A549 (cell line): ENCODE results near the gene ERCC2. TPM values are rescaled to one million over a fixed set of nuclear protein-coding genes. Genes with fewer than 3 reads are reported as not detected.

Source experiments
- ATAC-seq, 2 experiments: fragments of 200-7000 bp in 1 of 2; fragments of >200 bp in 1 of 2; cut with Nextera tagmentation in 1 of 2; cut with Tn5 transposase in 1 of 2; 3 replicates each; pipeline versions ENCODE4 v1.8.0 to v1.9.1; 2018 to 2020; ENCODE audit warnings: mild to moderate bottlenecking in 1 of 2, moderate library complexity in 1 of 2
- CTCF ChIA-PET: fragments of 300-600 bp; sonication (Branson Sonifier 250); formaldehyde crosslinking; extraction: SDS; loops from one replicate; lab custom pipeline; 2021; ENCODE audit warnings: antibody characterized with exemption, inconsistent platforms; lab: Yijun Ruan, JAX
- POLR2A ChIA-PET: fragments of 350-600 bp; formaldehyde crosslinking; extraction: SDS; loops from one replicate; lab custom pipeline; 2021; ENCODE audit warnings: antibody characterized with exemption, inconsistent platforms; lab: Yijun Ruan, JAX
- DNase-seq, 2 experiments: peaks; one replicate each; pipeline versions ENCODE4 v3.0.0 to v3.0.0-alpha.2; 2011 to 2016; ENCODE audit warnings: low read depth in 1 of 2, low spot score in 1 of 2
- FAIRE-seq: peaks from 2 replicates; lab custom pipeline; 2011; peaks lifted over from hg19 to GRCh38; lab: Jason Lieb, UNC
- H3K27ac ChIP-seq, 2 experiments: fragments of >200 bp; sonication (Bioruptor Twin); formaldehyde crosslinking; 3 replicates each; pipeline ENCODE4 v1.5.1; 2016 to 2017
- H3K4me1 ChIP-seq: fragments of >200 bp; sonication (Bioruptor Twin); formaldehyde crosslinking; 3 replicates; pipeline ENCODE4 v1.6.1; 2016
- H3K4me2 ChIP-seq: fragments of >200 bp; sonication (Bioruptor Twin); formaldehyde crosslinking; 3 replicates; pipeline ENCODE4 v1.6.1; 2016
- H3K4me3 ChIP-seq: fragments of >200 bp; sonication (Bioruptor Twin); formaldehyde crosslinking; 3 replicates; pipeline ENCODE4 v1.5.1; 2016
- H3K9me3 ChIP-seq: fragments of >200 bp; sonication (Bioruptor Twin); formaldehyde crosslinking; 3 replicates; pipeline ENCODE4 v1.6.1; 2016
- BHLHE40 ChIP-seq: IDR thresholded peaks from 2 replicates; pipeline ENCODE4 v1.6.1; 2012; ENCODE audit warnings: low read depth, low read length, inconsistent platforms
- E2F6 ChIP-seq: IDR thresholded peaks from 2 replicates; pipeline ENCODE4 v1.6.1; 2012; ENCODE audit warnings: low read depth, borderline replicate concordance
- EHMT2 ChIP-seq: fragments of 200-600 bp; sonication (generic); IDR thresholded peaks from 2 replicates; pipeline ENCODE4 v1.6.1; 2016; ENCODE audit warnings: antibody characterized with exemption, low read depth, mild to moderate bottlenecking, moderate library complexity
- ELK1 ChIP-seq: fragments of 150-350 bp; IDR thresholded peaks from 2 replicates; pipeline ENCODE4 v1.6.1; 2014; ENCODE audit warnings: low read depth, mild to moderate bottlenecking, low read length
- HDAC2 ChIP-seq: fragments of 200-600 bp; sonication (generic); IDR thresholded peaks from 2 replicates; pipeline ENCODE4 v1.6.1; 2016
- HOXB5 ChIP-seq: fragments of 250-450 bp; sonication (Bioruptor Pico); IDR thresholded peaks from 2 replicates; pipeline ENCODE4 v1.5.0; 2020; ENCODE audit warnings: mild to moderate bottlenecking, moderate library complexity
- JUNB ChIP-seq: fragments of >200 bp; sonication (Bioruptor Twin); formaldehyde crosslinking; IDR thresholded peaks from 2 replicates; pipeline ENCODE4 v1.6.1; 2016
- MAFK ChIP-seq: fragments of 450-650 bp; IDR thresholded peaks from 2 replicates; pipeline ENCODE4 v1.6.1; 2014; ENCODE audit not compliant: partially characterized antibody
- MAX ChIP-seq: IDR thresholded peaks from 2 replicates; pipeline ENCODE4 v1.6.1; 2012
- MYC ChIP-seq: IDR thresholded peaks from 2 replicates; pipeline ENCODE4 v1.6.1; 2012; ENCODE audit warnings: mild to moderate bottlenecking, inconsistent platforms, low read length, improper control_type of control experiment, borderline replicate concordance
- NFE2L2 ChIP-seq: fragments of 150-350 bp; conservative IDR thresholded peaks from 2 replicates; pipeline ENCODE4 v1.6.1; 2014; ENCODE audit warnings: low read length
- PHF8 ChIP-seq: fragments of 200-600 bp; sonication (generic); IDR thresholded peaks from 2 replicates; pipeline ENCODE4 v1.6.1; 2016; ENCODE audit warnings: low read depth, mild to moderate bottlenecking, antibody characterized with exemption, moderate library complexity, borderline replicate concordance
- RARB ChIP-seq: fragments of 250-450 bp; sonication (Bioruptor Pico); IDR thresholded peaks from 2 replicates; pipeline ENCODE4 v1.8.0; 2021; ENCODE audit warnings: mild to moderate bottlenecking, moderate library complexity
- REST ChIP-seq: fragments of 200-600 bp; sonication (generic); IDR thresholded peaks from 2 replicates; pipeline ENCODE4 v1.6.1; 2016; ENCODE audit warnings: antibody characterized with exemption, mild to moderate bottlenecking, moderate library complexity
- RFX5 ChIP-seq: fragments of 450-650 bp; IDR thresholded peaks from 2 replicates; pipeline ENCODE4 v1.7.1; 2014; ENCODE audit warnings: antibody characterized with exemption, mild to moderate bottlenecking, moderate library complexity
- SREBF2 ChIP-seq: fragments of 450-650 bp; IDR thresholded peaks from 2 replicates; pipeline ENCODE4 v1.6.1; 2014; ENCODE audit warnings: mild to moderate bottlenecking, moderate library complexity
- TFCP2L1 ChIP-seq: fragments of 250-450 bp; sonication (Bioruptor Pico); IDR thresholded peaks from 2 replicates; pipeline ENCODE4 v1.5.0; 2021; ENCODE audit warnings: mild to moderate bottlenecking
- USF2 ChIP-seq: fragments of 450-650 bp; IDR thresholded peaks from 2 replicates; pipeline ENCODE4 v1.6.1; 2014; ENCODE audit warnings: antibody characterized with exemption
- ZNF302 ChIP-seq: fragments of 250-450 bp; sonication (Bioruptor Pico); IDR thresholded peaks from 2 replicates; pipeline ENCODE4 v1.9.0; 2021; ENCODE audit warnings: inconsistent platforms, mild to moderate bottlenecking, moderate library complexity
- ZSCAN20 ChIP-seq: fragments of 250-450 bp; sonication (Bioruptor Pico); IDR thresholded peaks from 2 replicates; pipeline ENCODE4 v1.8.0; 2022; ENCODE audit warnings: mild to moderate bottlenecking, moderate library complexity
- WGBS: methylation state at CpG from one replicate; pipeline ENCODE4 v1.1.6; 2017; ENCODE audit errors: missing lambda C conversion rate; 5-methylcytosine and 5-hydroxymethylcytosine counted together
- polyA plus RNA-seq, 4 experiments: library from polyadenylated mRNA; depleted of rRNA in 3 of 4; stranded (reverse); fragments of >200 nt; fragmentation: RNase III in 1 of 4; extraction: RNeasy Plus Mini Kit Qiagen cat#74134 plus additional on column Dnase treatment in 1 of 4; gene quantifications; 2 replicates in 3 of 4; 3 replicates in 1 of 4; pipeline ENCODE4 v1.2.3, GENCODE V29; 2011 to 2017
- TF ChIP-seq, protein P1 (sequence below): fragments of 250-450 bp; sonication (Bioruptor Pico); IDR thresholded peaks from 2 replicates; pipeline ENCODE4 v1.5.0; 2020; ENCODE audit warnings: low read depth, mild to moderate bottlenecking, moderate library complexity

The ERCC2 gene
- polyA plus RNA-seq, 2 of the 4 experiments (the other 2 are of a cell fraction): 12.9 to 19.8 TPM

- H3K4me1 ChIP-seq: no peaks in the 10 kb centered on the region
- H3K9me3 ChIP-seq: no peaks in the 10 kb centered on the region
- DNase-seq: no peak
- TF ChIP-seq ZNF302 (CRISPR knock-in tag) (no peak), E2F6 (no peak), EHMT2 (no peak), RARB (CRISPR knock-in tag) (no peak), PHF8 (no peak), JUNB (no peak), ELK1 (no peak), BHLHE40 (no peak)
- TF ChIP-seq, protein P1, sequence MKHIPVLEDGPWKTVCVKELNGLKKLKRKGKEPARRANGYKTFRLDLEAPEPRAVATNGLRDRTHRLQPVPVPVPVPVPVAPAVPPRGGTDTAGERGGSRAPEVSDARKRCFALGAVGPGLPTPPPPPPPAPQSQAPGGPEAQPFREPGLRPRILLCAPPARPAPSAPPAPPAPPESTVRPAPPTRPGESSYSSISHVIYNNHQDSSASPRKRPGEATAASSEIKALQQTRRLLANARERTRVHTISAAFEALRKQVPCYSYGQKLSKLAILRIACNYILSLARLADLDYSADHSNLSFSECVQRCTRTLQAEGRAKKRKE (CRISPR knock-in tag): no peak
- ChIA-PET POLR2A (no interaction called here), CTCF (interaction anchor here (0.6 to 2.0 kb wide), 3 partner anchors 8 to 86 kb away, joined by 3 to 5 read pairs (median 4); no protein-coding TSS in a partner anchor)
- no peak overlapping the region for H3K4me2 ChIP-seq
- H3K4me3 ChIP-seq: no peak overlapping the region
- WGBS: 48% methylated on average over 2 of the region's 27 CpGs
- no peak for ATAC-seq
- no peak overlapping the region for H3K27ac ChIP-seq
- FAIRE-seq: no peak
These were observed 23.9 kb downstream of the ERCC2 start for GRCh38 chr19:45346449-45346848.

- no peak for DNase-seq
- H3K27ac ChIP-seq: no peak overlapping the region
- H3K9me3 ChIP-seq: no peaks in the 10 kb centered on the region
- no peak for ATAC-seq
- H3K4me1 ChIP-seq: no peaks in the 10 kb centered on the region
- CTCF ChIA-PET: interaction anchor here (1.2 to 2.0 kb wide), 4 partner anchors 7 to 140 kb away, joined by 3 to 5 read pairs (median 4); no protein-coding TSS in a partner anchor
- H3K4me3 ChIP-seq: no peak overlapping the region
- H3K4me2 ChIP-seq: no peak overlapping the region
- 84% methylated on average over 11 of the region's 15 CpGs for WGBS
- POLR2A ChIA-PET: no interaction called here
- no peak for TF ChIP-seq TFCP2L1 (CRISPR knock-in tag)
- no peak for TF ChIP-seq RARB (CRISPR knock-in tag)
- TF ChIP-seq REST: no peak
- no peak for TF ChIP-seq BHLHE40
- no peak for TF ChIP-seq RFX5
- no peak for TF ChIP-seq NFE2L2
- TF ChIP-seq HOXB5 (CRISPR knock-in tag): no peak
- no peak for TF ChIP-seq ZSCAN20 (CRISPR knock-in tag)
- no peak for TF ChIP-seq MYC
- TF ChIP-seq HDAC2: no peak
- no peak for TF ChIP-seq JUNB
- TF ChIP-seq E2F6: no peak
- TF ChIP-seq MAFK: no peak
- no peak for TF ChIP-seq USF2
- TF ChIP-seq SREBF2: no peak
- no peak for TF ChIP-seq MAX
- no peak for FAIRE-seq
These were observed 24.9 kb downstream of the ERCC2 start for GRCh38 chr19:45345506-45345860.
